Activated naive CD4-positive, alpha-beta T cell treated with anti-CD3 and anti-CD28 coated beads, Interleukin-2, amount 50 U/mL, for 24 hours (primary cell): Measurements from ENCODE around the gene CYP39A1.
"Not testable (repeated sequence)": the region's sequence is repeated elsewhere in the genome, so short reads cannot be mapped to it uniquely, and the experiment has no call there.

Experiments
- H3K27ac Mint-ChIP-seq: one replicate; pipeline ENCODE4 v1.8.0; 2021; ENCODE audit warnings: mild to moderate bottlenecking, mixed read lengths
- H3K27me3 Mint-ChIP-seq: one replicate; pipeline ENCODE4 v1.8.0; 2021; ENCODE audit warnings: mixed read lengths
- H3K36me3 Mint-ChIP-seq: one replicate; pipeline ENCODE4 v1.8.0; 2021; ENCODE audit warnings: mixed read lengths
- H3K4me1 Mint-ChIP-seq: one replicate; pipeline ENCODE4 v1.8.0; 2021; ENCODE audit warnings: mixed read lengths
- H3K4me3 Mint-ChIP-seq: one replicate; pipeline ENCODE4 v1.8.0; 2021; ENCODE audit warnings: mild to moderate bottlenecking, mixed read lengths
- H3K9me3 Mint-ChIP-seq: one replicate; pipeline ENCODE4 v1.8.0; 2021; ENCODE audit warnings: mixed read lengths

CYP39A1 gene

DNA sequence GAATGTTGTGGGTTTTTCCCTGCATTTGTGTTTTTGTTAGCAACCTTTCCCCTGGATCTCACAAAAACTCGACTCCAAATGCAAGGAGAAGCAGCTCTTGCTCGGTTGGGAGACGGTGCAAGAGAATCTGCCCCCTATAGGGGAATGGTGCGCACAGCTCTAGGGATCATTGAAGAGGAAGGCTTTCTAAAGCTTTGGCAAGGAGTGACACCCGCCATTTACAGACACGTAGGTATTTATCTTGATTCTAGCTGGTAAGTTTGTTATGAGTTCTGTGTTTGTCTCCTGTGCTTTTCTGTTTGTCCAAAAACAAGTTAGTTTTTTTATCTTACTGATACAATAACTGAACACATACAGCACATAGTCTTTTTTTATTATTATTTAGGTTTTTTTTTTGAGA is 3.2 kb upstream of the CYP39A1 start:
- no peaks in the 10 kb centered on the region for H3K9me3 Mint-ChIP-seq
- H3K4me1 Mint-ChIP-seq = peaks cover 16% of the 10 kb centered on the region
- H3K27ac Mint-ChIP-seq = no peak overlapping the region
- no peak overlapping the region for H3K4me3 Mint-ChIP-seq
- H3K27me3 Mint-ChIP-seq = peaks cover 36% of the 10 kb centered on the region
- H3K36me3 Mint-ChIP-seq = no peaks in the 10 kb centered on the region

DNA sequence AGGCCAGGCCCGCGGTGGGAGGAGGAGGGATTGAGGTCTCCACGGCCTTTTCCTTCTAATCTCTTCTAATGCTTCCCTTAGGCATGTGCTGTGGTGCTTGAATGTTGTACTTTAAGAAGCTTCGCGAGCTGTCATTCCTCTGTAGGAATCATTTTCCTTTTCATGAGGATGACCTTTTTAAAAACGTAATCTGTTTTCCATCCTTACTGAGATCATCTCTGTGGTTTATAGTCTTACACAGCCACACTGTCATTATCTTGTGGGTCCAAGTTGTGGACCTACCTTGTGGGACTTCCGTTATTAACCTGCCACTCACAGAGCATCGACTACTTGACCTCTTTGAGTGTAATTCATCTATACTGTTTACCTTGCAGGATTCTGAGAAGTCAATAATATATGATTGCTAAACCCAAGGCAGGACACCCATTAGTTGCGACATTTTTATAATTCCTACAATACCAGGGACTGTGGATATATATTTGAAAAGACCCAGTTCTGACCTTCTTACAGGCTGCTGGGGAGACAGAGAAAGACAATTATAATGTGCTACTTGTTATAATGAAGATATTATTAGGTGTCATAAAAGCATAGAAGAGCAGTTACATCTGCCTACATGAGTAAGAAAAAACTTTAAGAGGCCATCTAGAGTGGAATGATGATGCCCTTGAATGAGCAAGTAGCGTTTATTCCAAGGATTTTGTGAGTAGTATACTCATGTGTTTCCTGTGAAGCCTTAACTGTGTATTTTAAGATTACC is 999 bp upstream of the CYP39A1 start:
- H3K27ac Mint-ChIP-seq = peak overlapping the region; percentile 14
- H3K4me1 Mint-ChIP-seq = peaks cover 16% of the 10 kb centered on the region
- peaks cover 39% of the 10 kb centered on the region for H3K27me3 Mint-ChIP-seq
- H3K9me3 Mint-ChIP-seq = no peaks in the 10 kb centered on the region
- no peaks in the 10 kb centered on the region for H3K36me3 Mint-ChIP-seq
- peak overlapping the region; percentile 81 for H3K4me3 Mint-ChIP-seq

DNA sequence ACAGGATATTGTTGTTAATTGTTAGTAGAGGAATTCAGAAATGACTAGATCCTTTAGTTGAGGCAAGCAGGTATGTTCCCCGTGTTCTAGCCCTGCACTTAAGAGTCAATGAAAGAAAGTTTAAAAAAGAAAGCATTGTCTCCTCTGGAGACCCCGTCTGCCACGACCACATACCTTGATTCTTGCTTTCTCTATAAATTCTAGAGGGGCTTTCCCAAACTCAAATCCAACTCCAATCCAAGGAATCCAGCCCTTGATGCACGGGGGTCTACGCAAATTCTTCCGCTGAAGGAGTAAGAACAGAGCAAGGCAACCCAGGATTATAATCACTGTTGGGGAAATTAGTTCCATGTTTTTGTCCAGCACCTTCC is 401 bp downstream of the CYP39A1 start:
- H3K27ac Mint-ChIP-seq = no peak overlapping the region

GRCh38 chr6:46651816-46652215 is 802 bp downstream of the CYP39A1 start:
- Mint-ChIP-seq H3K36me3 (no peaks in the 10 kb centered on the region), H3K9me3 (no peaks in the 10 kb centered on the region), H3K27me3 (peaks cover 40% of the 10 kb centered on the region), H3K4me1 (peaks cover 16% of the 10 kb centered on the region), H3K4me3 (peak overlapping the region; percentile 81), H3K27ac (no peak overlapping the region)

More for the DNA sequence above, 401 bp downstream of the CYP39A1 start:
- no peaks in the 10 kb centered on the region for H3K9me3 Mint-ChIP-seq
- peak overlapping the region; percentile 81 for H3K4me3 Mint-ChIP-seq
- H3K36me3 Mint-ChIP-seq = no peaks in the 10 kb centered on the region
- H3K27me3 Mint-ChIP-seq = peaks cover 39% of the 10 kb centered on the region
- H3K4me1 Mint-ChIP-seq = peaks cover 16% of the 10 kb centered on the region

GRCh38 chr6:46651006-46651405 is 1.6 kb downstream of the CYP39A1 start:
- peaks cover 42% of the 10 kb centered on the region for H3K27me3 Mint-ChIP-seq
- peaks cover 16% of the 10 kb centered on the region for H3K4me1 Mint-ChIP-seq
- no peak overlapping the region for H3K27ac Mint-ChIP-seq

DNA sequence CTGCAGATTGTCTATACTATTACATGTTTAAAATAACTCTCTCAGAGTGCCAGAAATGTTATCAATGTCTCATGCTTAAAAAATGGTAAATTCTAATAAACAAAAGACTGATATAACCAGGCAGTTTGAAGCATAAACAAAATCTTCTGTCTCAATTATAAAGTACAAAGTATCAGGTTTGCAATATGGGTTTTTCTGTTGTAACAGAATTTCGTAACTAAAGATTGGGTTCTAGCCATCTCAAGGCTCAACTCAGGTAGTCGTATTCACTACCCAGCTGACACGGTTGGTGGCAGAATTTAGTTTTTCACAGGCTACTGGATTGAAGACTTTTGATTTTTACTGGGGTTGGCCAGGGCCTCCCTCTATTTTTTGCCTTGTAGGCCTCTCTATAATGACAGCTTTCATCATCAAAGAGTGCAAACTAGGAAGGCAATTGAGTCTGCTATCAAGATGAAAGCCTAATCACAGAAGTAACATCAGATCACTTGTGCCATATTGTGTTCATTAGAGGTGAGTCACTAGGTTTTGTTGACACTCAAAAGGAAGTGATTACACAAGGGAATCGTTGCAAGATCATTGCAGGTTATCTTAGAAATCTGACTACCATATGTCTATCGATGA is 3.6 kb downstream of the CYP39A1 start:
- Mint-ChIP-seq H3K27ac (no peak overlapping the region), H3K4me1 (peaks cover 16% of the 10 kb centered on the region), H3K36me3 (no peaks in the 10 kb centered on the region), H3K27me3 (peaks cover 36% of the 10 kb centered on the region), H3K9me3 (peaks cover 3% of the 10 kb centered on the region), H3K4me3 (no peak overlapping the region)

More at GRCh38 chr6:46651006-46651405, 1.6 kb downstream of the CYP39A1 start:
- Mint-ChIP-seq H3K9me3 (no peaks in the 10 kb centered on the region), H3K4me3 (no peak overlapping the region), H3K36me3 (no peaks in the 10 kb centered on the region)

GRCh38 chr6:46648108-46648507 is 4.5 kb downstream of the CYP39A1 start:
- not testable (repeated sequence) for H3K36me3 Mint-ChIP-seq, H3K27ac Mint-ChIP-seq, H3K4me3 Mint-ChIP-seq, H3K9me3 Mint-ChIP-seq
- H3K4me1 Mint-ChIP-seq = peaks cover 11% of the 10 kb centered on the region
- H3K27me3 Mint-ChIP-seq = peaks cover 29% of the 10 kb centered on the region

DNA sequence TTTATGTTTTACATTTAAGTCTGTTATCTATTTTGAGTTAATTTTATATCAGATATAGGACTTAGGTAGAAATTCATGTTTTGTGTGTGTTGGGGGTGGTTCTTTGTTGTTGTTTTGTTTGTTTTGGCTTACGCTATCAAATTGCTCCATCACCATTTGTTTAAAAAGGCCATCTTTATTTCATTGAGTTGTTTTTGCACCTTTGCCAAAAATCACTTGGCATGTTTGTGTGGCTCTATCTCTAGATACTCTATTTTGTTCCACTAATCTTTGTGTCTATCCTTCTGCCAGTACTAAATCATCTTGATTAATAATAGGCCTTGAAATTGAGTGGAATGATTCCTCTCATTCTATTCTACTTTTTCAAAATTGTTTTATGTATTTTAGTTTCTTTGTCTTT is 7.4 kb downstream of the CYP39A1 start:
- Mint-ChIP-seq H3K4me1 (peaks cover 5% of the 10 kb centered on the region), H3K27me3 (peaks cover 18% of the 10 kb centered on the region), H3K36me3 (no peaks in the 10 kb centered on the region), H3K4me3 (no peak overlapping the region), H3K27ac (no peak overlapping the region), H3K9me3 (peaks cover 3% of the 10 kb centered on the region)

DNA sequence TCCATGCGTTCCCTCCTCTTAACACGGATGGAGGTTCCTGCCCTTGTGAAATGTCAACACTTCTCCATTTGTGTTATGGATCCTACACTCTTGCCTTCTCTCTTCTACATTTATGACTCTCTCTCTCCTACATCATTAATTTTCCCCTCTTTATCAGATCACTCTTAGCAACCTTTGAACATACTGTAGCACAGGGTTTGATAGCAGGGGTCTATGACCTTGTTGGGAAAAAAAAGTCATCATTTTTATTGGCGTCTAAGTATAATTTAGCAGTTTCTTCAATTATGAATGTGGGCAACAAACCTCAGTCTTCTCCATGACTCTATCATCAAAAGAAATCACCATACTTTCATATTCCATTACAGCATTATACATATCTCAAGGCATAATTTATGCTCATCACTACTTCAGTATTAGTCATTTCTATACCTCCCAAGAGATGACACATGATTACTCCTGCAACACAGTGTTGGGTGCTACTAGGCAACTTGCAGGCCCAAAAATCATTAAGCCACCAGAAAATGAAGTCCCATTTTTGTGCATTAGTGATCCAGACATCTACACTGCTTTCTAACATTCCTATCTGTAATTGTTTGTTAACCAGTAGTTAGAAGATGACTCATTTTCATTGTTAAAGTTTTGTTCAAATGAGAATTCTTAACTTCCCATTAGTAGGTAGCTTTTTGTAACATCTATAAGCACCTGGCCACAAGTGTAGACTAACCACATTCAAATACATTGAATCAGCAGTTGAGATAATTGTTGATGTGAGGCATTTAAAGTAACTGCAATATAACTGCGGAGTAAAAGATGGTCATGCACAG is 9.5 kb downstream of the CYP39A1 start:
- Mint-ChIP-seq H3K4me1 (peaks cover 5% of the 10 kb centered on the region), H3K27ac (peak overlapping the region; percentile 2), H3K36me3 (no peaks in the 10 kb centered on the region), H3K9me3 (peaks cover 3% of the 10 kb centered on the region), H3K27me3 (peaks cover 19% of the 10 kb centered on the region), H3K4me3 (no peak overlapping the region)

DNA sequence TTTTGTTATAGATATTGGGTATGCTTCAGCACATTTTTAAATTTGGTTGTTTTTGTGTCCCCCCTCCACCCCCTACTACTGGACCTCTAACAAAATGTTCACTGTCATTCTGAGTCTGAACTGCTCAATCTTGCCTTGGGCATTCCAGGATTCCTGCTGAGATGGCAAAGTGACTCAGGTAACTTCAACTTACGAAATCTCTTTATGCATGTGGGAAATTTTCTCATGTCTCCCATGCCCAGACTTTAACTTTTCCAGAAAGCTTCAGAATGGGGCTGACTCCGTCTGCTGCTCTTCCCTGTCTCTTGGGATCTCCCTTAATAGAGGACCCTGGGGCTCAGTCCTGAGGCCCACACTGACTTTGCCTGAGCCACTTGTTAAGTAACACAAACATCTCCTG is 14.0 kb downstream of the CYP39A1 start:
- peaks cover 5% of the 10 kb centered on the region for H3K4me1 Mint-ChIP-seq
- peaks cover 16% of the 10 kb centered on the region for H3K27me3 Mint-ChIP-seq
- no peaks in the 10 kb centered on the region for H3K36me3 Mint-ChIP-seq
- no peaks in the 10 kb centered on the region for H3K9me3 Mint-ChIP-seq
- no peak overlapping the region for H3K27ac Mint-ChIP-seq
- no peak overlapping the region for H3K4me3 Mint-ChIP-seq

- Mint-ChIP-seq H3K27me3 (peaks cover 16% of the 10 kb centered on the region), H3K36me3 (no peaks in the 10 kb centered on the region), H3K9me3 (no peaks in the 10 kb centered on the region), H3K4me1 (peaks cover 4% of the 10 kb centered on the region), H3K27ac (no peak overlapping the region), H3K4me3 (no peak overlapping the region)
Observed at GRCh38 chr6:46637933-46638332, 14.7 kb downstream of the CYP39A1 start.

- H3K4me3 Mint-ChIP-seq = no peak overlapping the region
- H3K27me3 Mint-ChIP-seq = peaks cover 16% of the 10 kb centered on the region
- H3K4me1 Mint-ChIP-seq = no peaks in the 10 kb centered on the region
- H3K9me3 Mint-ChIP-seq = no peaks in the 10 kb centered on the region
- no peaks in the 10 kb centered on the region for H3K36me3 Mint-ChIP-seq
- H3K27ac Mint-ChIP-seq = no peak overlapping the region
Observed at GRCh38 chr6:46637145-46637544, 15.5 kb downstream of the CYP39A1 start.

- Mint-ChIP-seq H3K36me3 (no peaks in the 10 kb centered on the region), H3K4me3 (no peak overlapping the region), H3K9me3 (no peaks in the 10 kb centered on the region), H3K4me1 (no peaks in the 10 kb centered on the region), H3K27me3 (peaks cover 12% of the 10 kb centered on the region), H3K27ac (no peak overlapping the region)
Observed at GRCh38 chr6:46635462-46635861, 17.2 kb downstream of the CYP39A1 start.

DNA sequence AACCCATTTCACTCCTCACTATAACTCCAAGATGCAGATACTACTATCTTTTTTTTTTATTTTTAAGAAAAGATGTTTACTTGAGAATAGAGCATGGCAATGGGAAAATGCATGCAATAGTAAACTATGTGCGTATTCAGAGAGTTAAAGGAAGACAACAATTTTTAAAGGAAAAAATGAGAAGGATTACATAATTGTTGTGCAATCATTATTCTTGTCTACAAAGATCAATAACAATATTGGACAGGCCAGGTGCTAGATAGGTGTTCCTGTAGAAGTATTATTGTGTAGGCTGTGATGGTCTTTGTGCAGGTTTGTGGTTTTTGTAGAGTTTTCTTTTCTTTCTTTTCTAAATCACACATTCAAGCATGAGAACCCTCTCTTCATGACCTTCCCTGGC is 20.6 kb downstream of the CYP39A1 start:
- no peaks in the 10 kb centered on the region for H3K9me3 Mint-ChIP-seq
- H3K4me1 Mint-ChIP-seq = no peaks in the 10 kb centered on the region
- H3K36me3 Mint-ChIP-seq = no peaks in the 10 kb centered on the region
- H3K27ac Mint-ChIP-seq = no peak overlapping the region
- no peak overlapping the region for H3K4me3 Mint-ChIP-seq
- H3K27me3 Mint-ChIP-seq = peaks cover 4% of the 10 kb centered on the region

- Mint-ChIP-seq H3K27me3 (peaks cover 4% of the 10 kb centered on the region), H3K27ac (no peak overlapping the region), H3K4me3 (no peak overlapping the region), H3K9me3 (no peaks in the 10 kb centered on the region), H3K4me1 (peaks cover 6% of the 10 kb centered on the region), H3K36me3 (no peaks in the 10 kb centered on the region)
Observed at GRCh38 chr6:46629691-46630090, 22.9 kb downstream of the CYP39A1 start.

DNA sequence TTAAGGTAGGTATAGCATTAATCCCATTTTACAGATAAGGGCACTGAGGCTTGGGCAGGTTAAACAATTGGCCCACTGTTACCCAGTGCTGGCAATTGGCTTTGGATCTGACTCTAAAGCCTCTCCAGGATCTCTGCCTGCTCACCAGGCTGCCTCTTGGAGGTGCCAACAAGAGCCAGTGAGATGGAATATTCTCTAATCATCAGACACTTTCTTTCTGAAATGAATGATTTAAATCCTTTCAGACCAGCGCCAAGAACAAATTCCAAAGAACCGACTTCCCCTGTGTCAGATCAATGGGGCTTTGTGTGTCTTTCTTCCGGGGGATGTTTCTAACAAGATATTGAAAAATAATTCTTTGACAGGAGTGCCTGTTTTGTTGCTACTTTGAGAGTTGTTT is 23.6 kb downstream of the CYP39A1 start:
- H3K27me3 Mint-ChIP-seq = peaks cover 2% of the 10 kb centered on the region
- H3K4me1 Mint-ChIP-seq = peaks cover 6% of the 10 kb centered on the region
- no peak overlapping the region for H3K27ac Mint-ChIP-seq
- no peak overlapping the region for H3K4me3 Mint-ChIP-seq
- no peaks in the 10 kb centered on the region for H3K9me3 Mint-ChIP-seq
- no peaks in the 10 kb centered on the region for H3K36me3 Mint-ChIP-seq
